H7 (cell line): ENCODE measurements around the gene CLDN9. TPM values are rescaled to one million over a fixed set of nuclear protein-coding genes. Genes with fewer than 3 reads are reported as not detected.

Source experiments
- DNase-seq: peaks from one replicate; pipeline ENCODE4 v3.0.0; 2012
- H3K27me3 ChIP-seq: 2 replicates; pipeline ENCODE4 v1.6.0; 2011; ENCODE audit warnings: mild to moderate bottlenecking, low read length; ENCODE audit not compliant: control insufficient read depth, insufficient read depth
- H3K36me3 ChIP-seq: replicated peaks from 2 replicates; pipeline ENCODE4 v1.5.1; 2011; ENCODE audit warnings: low read length; ENCODE audit not compliant: control insufficient read depth, insufficient read depth
- H3K4me3 ChIP-seq: 2 replicates; pipeline ENCODE4 v1.5.1; 2011; ENCODE audit warnings: low read depth, mild to moderate bottlenecking, control low read depth, low read length, moderate library complexity; ENCODE audit not compliant: insufficient read depth
- total RNA-seq: library from RNA; depleted of rRNA; stranded (reverse); fragments of >200 nt; shearing (Covaris generic); gene quantifications from 2 replicates; pipeline ENCODE4 v1.2.3, GENCODE V29; 2014; rRNA removed

The CLDN9 gene, protein sequence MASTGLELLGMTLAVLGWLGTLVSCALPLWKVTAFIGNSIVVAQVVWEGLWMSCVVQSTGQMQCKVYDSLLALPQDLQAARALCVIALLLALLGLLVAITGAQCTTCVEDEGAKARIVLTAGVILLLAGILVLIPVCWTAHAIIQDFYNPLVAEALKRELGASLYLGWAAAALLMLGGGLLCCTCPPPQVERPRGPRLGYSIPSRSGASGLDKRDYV
- total RNA-seq, result 0.21 and 0.48 TPM in 2 replicates

DNA sequence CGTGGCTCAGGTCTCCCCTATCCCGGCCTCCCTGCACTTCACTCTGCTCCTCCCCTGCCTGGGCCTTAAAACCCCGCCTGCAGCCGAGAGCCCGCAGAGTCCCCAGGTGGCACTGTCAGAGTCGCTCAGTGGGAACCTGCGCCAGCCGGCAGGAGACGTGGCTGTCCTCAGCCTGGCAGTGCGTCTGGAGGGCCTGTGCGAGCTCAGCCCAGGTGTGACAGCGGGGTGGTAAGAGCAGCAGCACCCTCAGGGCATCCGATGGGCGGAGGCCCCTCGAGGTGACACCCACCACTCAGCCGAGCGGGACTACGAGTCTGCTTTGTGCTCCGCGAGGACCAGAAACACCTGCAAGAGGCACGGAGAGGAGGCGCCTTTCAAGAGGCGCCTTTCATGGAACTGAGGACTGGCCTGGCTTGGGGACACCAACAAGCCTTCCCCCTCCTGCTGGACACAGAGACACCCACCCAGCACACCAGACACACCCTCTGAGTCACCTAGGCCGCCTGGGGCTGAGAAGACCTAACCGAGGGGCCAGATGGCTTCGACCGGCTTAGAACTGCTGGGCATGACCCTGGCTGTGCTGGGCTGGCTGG, at the start of gene CLDN9:
CLDN9 (plus strand) TSS at position 96 of the 593 bp plus-strand sequence; CDS start at position 536, 440 bp downstream.
- peak; percentile 78 for DNase-seq
- Histone ChIP-seq H3K4me3 (peak within 1 kb of the TSS; percentile 44), H3K36me3 (peaks cover 5% of the 10 kb centered on the region), H3K27me3 (peaks cover 12% of the 10 kb centered on the region)

DNA sequence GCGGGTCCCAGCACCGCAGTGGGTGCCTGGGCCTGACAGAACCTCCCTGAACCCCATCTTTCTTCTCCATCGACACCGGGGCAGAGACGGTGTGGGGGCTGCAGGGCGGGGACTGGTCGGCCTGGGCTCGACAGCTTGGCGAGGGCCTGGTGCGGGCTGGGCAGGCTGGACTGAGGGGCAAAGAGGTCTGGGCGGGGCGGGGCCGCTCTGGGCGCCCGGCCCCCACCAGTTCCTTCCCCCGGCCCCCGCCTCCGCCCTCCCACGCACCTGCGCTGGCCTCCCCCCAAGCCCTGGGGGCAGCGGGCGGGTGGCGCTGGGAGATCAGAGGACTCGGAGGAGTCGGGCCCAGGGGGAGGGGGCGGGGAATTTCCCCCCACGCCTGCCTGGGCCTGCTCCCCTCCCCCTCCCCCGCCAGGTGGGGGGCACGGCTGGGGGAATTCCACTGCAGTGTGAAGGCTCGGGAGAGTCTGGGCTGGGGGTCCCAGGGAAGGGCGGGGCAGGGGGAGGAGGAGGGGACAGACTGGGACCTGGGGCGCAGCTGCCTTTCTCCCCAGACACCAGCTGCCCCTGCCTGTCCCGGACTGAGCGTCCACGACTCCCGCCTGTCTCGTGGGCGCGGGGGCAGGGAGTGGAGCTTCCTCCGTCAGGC, 49.5 kb upstream of the CLDN9 start:
- no peaks in the 10 kb centered on the region for H3K36me3 ChIP-seq
- peak; percentile 92 for DNase-seq
- peak overlapping the region; percentile 76 for H3K4me3 ChIP-seq
- H3K27me3 ChIP-seq, result peaks cover 4% of the 10 kb centered on the region; the same call in 1 of the 2 replicates

GRCh38 chr16:2963723-2964474, 48.8 kb upstream of the CLDN9 start, which contains the start of gene KREMEN2:
Gene KREMEN2 (plus strand): TSS chr16:2964275. CDS start chr16:2964521, 246 bp downstream.
- Histone ChIP-seq H3K27me3 (peaks cover 4% of the 10 kb centered on the region; the same call in 1 of the 2 replicates), H3K36me3 (no peaks in the 10 kb centered on the region), H3K4me3 (peak within 1 kb of the TSS; percentile 76)
- peak; percentile 94 for DNase-seq

GRCh38 chr16:2964475-2965336, 48.0 kb upstream of the CLDN9 start:
- peak; percentile 100 for DNase-seq
- Histone ChIP-seq H3K4me3 (peak overlapping the region; percentile 76), H3K36me3 (no peaks in the 10 kb centered on the region)

GRCh38 chr16:2966043-2966807, 46.5 kb upstream of the CLDN9 start:
- no peak overlapping the region for H3K4me3 ChIP-seq
- no peak for DNase-seq
- H3K27me3 ChIP-seq, result peaks cover 4% of the 10 kb centered on the region; the same call in 1 of the 2 replicates
- H3K36me3 ChIP-seq, result no peaks in the 10 kb centered on the region; the same call in 1 of the 2 replicates

More at GRCh38 chr16:2964475-2965336, 48.0 kb upstream of the CLDN9 start:
- H3K27me3 ChIP-seq, result peaks cover 4% of the 10 kb centered on the region; the same call in 1 of the 2 replicates

DNA sequence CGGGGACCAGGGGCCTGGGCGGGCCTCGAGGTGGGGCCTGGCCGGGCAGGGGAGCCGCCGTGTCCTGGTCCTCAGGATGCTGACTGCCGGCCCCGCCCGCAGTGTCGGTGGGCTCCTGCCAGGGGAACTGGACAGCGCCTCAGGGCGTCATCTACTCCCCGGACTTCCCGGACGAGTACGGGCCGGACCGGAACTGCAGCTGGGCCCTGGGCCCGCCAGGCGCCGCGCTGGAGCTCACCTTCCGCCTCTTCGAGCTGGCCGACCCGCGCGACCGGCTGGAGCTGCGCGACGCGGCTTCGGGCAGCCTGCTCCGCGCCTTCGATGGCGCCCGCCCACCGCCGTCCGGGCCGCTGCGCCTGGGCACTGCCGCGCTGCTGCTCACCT, 45.9 kb upstream of the CLDN9 start:
- H3K27me3 ChIP-seq, result peaks cover 4% of the 10 kb centered on the region; the same call in 1 of the 2 replicates
- DNase-seq, result no peak
- H3K4me3 ChIP-seq, result peak overlapping the region; percentile 17; the same call in 1 of the 2 replicates
- no peaks in the 10 kb centered on the region; the same call in 1 of the 2 replicates for H3K36me3 ChIP-seq

DNA sequence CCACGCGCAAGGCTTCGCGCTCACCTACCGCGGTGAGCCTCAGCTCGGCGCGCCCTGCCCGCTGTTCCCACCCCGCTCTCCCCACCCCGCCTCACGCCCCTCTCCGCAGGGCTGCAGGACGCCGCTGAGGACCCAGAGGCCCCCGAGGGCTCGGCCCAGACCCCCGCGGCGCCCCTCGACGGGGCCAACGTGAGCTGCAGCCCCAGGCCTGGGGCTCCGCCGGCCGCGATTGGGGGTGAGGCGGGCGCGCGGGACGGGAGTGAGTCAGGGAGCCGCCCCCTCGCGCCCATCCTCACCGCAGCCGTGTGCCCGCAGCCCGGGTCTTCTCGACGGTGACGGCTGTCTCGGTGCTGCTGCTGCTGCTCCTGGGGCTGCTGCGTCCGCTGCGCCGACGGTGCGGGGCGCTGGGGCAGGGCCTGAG, 45.5 kb upstream of the CLDN9 start:
- Histone ChIP-seq H3K36me3 (peaks cover 2% of the 10 kb centered on the region), H3K27me3 (peaks cover 4% of the 10 kb centered on the region; the same call in 1 of the 2 replicates), H3K4me3 (peak overlapping the region; percentile 17; the same call in 1 of the 2 replicates)
- DNase-seq, result no peak

DNA sequence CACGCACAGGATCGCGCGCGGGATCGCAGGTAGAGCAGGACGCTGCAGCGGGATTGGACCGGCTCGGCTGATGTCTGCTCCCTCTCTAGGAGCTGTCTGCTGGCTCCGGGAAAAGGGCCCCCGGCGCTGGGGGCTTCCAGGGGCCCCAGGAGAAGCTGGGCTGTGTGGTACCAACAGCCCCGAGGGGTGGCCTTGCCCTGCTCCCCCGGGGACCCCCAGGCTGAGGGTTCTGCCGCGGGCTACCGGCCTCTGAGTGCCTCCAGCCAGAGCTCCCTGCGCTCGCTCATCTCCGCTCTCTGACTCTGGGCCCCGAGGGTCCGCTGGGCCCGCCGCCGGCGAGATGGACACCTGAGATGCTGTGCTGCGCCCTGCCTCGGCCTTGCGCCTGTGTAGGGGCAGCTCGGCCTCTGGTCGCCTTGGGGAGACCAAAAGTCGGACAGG, 45.0 kb upstream of the CLDN9 start:
- H3K4me3 ChIP-seq, result no peak overlapping the region
- no peak for DNase-seq
- H3K36me3 ChIP-seq, result peaks cover 4% of the 10 kb centered on the region
- H3K27me3 ChIP-seq, result peaks cover 4% of the 10 kb centered on the region; the same call in 1 of the 2 replicates

GRCh38 chr16:2968368-2968737, 44.4 kb upstream of the CLDN9 start:
- peak; percentile 70 for DNase-seq
- H3K36me3 ChIP-seq, result peaks cover 9% of the 10 kb centered on the region
- H3K4me3 ChIP-seq, result peak overlapping the region; percentile 89
- H3K27me3 ChIP-seq, result peaks cover 4% of the 10 kb centered on the region; the same call in 1 of the 2 replicates

GRCh38 chr16:2968738-2969544, 43.8 kb upstream of the CLDN9 start, which contains the start of gene PAQR4:
Gene PAQR4 (plus strand): TSS chr16:2969348. CDS start chr16:2969675, 327 bp downstream.
- peak; percentile 99 for DNase-seq
- H3K4me3 ChIP-seq, result peak within 1 kb of the TSS; percentile 89

GRCh38 chr16:2969545-2970521, 42.9 kb upstream of the CLDN9 start:
- Histone ChIP-seq H3K27me3 (peaks cover 4% of the 10 kb centered on the region; the same call in 1 of the 2 replicates), H3K36me3 (peaks cover 17% of the 10 kb centered on the region), H3K4me3 (peak overlapping the region; percentile 89)
- peak; percentile 97 for DNase-seq

More at GRCh38 chr16:2968738-2969544, 43.8 kb upstream of the CLDN9 start, which contains the start of gene PAQR4:
- Histone ChIP-seq H3K27me3 (peaks cover 4% of the 10 kb centered on the region; the same call in 1 of the 2 replicates), H3K36me3 (peaks cover 13% of the 10 kb centered on the region)
